Stimulated activated CD8-positive, alpha-beta memory T cell treated with anti-CD3 and anti-CD28 coated beads, Interleukin-4, amount 100 ng/mL, for 4 hours (primary cell): ENCODE data around the gene KCTD19.

Experiments
- DNase-seq, 2 donors: peaks; one replicate each; pipeline ENCODE4 v3.0.0-alpha.2; 2020; ENCODE audit warnings: low read depth in 2 of 2, low spot score in 1 of 2

Gene KCTD19

GRCh38 chr16:67283826-67284555 is 42.5 kb downstream of the KCTD19 start:
- no peak for DNase-seq

GRCh38 chr16:67283039-67283825 is 43.3 kb downstream of the KCTD19 start:
- no peak for DNase-seq

GRCh38 chr16:67282447-67282805 is 44.1 kb downstream of the KCTD19 start:
- no peak for DNase-seq

GRCh38 chr16:67281536-67282446 is 44.8 kb downstream of the KCTD19 start:
- no peak for DNase-seq

- DNase-seq: no peak
These were observed 46.2 kb downstream of the KCTD19 start for GRCh38 chr16:67280090-67281015.

- DNase-seq: peak; percentile 46 to 60
These were observed 47.0 kb downstream of the KCTD19 start, which contains the start of gene PLEKHG4 for GRCh38 chr16:67279296-67280089. Gene PLEKHG4 (plus strand): TSS chr16:67279532. CDS start chr16:67280045, 513 bp downstream.

GRCh38 chr16:67278773-67279295 is 47.7 kb downstream of the KCTD19 start:
- DNase-seq: peak in 1 of 2 donors; percentile 6

GRCh38 chr16:67277999-67278772 is 48.4 kb downstream of the KCTD19 start:
- DNase-seq: no peak

GRCh38 chr16:67277294-67277998 is 49.1 kb downstream of the KCTD19 start:
- no peak for DNase-seq

GRCh38 chr16:67275321-67275720 is 51.2 kb downstream of the KCTD19 start:
- no peak for DNase-seq

GRCh38 chr16:67271446-67271845 is 55.1 kb downstream of the KCTD19 start:
- no peak for DNase-seq

- no peak for DNase-seq
These were observed 55.6 kb downstream of the KCTD19 start for GRCh38 chr16:67270931-67271338.

GRCh38 chr16:67269766-67270165 is 56.8 kb downstream of the KCTD19 start:
- no peak for DNase-seq

GRCh38 chr16:67268136-67268579 is 58.4 kb downstream of the KCTD19 start:
- DNase-seq: no peak

- DNase-seq: no peak
These were observed 60.7 kb downstream of the KCTD19 start for GRCh38 chr16:67265834-67266233.

- DNase-seq: no peak
These were observed 61.7 kb downstream of the KCTD19 start for GRCh38 chr16:67264866-67265265.

GRCh38 chr16:67264277-67264676 is 62.3 kb downstream of the KCTD19 start:
- DNase-seq: no peak

- DNase-seq: no peak
These were observed 63.3 kb downstream of the KCTD19 start for GRCh38 chr16:67263201-67263600.
